ENCODE measurements around the gene SPAAR. TPM values are rescaled to one million over a fixed set of nuclear protein-coding genes. Genes with fewer than 3 reads are reported as not detected.

SPAAR gene
- total and polyA plus RNA-seq, 11 donors = 4.1 to 11.3 (median 7.0) TPM

GRCh38 chr9:35928591-35929452 lies 19.5 kb downstream of the SPAAR start:
- TF ChIP-seq CTCF (IDR thresholded peaks at IDR 0.05) (no peak), POLR2A (IDR thresholded peaks at IDR 0.05) (peak in 1 of 2 donors; percentile 19)
- Histone ChIP-seq H3K36me3 (no peaks in the 10 kb centered on the region), H3K4me3 (peak overlapping the region in 3 of 12 donors; percentile 11 to 31 (median 19)), H3K9me3 (no peaks in the 10 kb centered on the region), H3K27me3 (no peaks in the 10 kb centered on the region), H3K27ac (peak overlapping the region; percentile 19 to 69 (median 54)), H3K4me1 (peaks cover 0 to 21% (median 10%) of the 10 kb centered on the region in 12 donors)
- DNase-seq (no peak), ATAC-seq (peak; percentile 39 to 61 (median 52))
- 76 to 81% (median 78%) methylated on average over 9 of the region's 9 CpGs for WGBS, 4 donors
- intact Hi-C loops (cut with DNase I) = no loop called here

- 63 to 66% (median 64%) methylated on average over 6 of the region's 6 CpGs for WGBS, 4 donors
- peaks cover 0 to 15% (median 5%) of the 10 kb centered on the region in 12 donors for H3K4me1 ChIP-seq
- H3K27me3 ChIP-seq = no peaks in the 10 kb centered on the region
- no peak for DNase-seq
- H3K9me3 ChIP-seq = no peaks in the 10 kb centered on the region
- no peak for ATAC-seq
- no peak overlapping the region for H3K4me3 ChIP-seq
- intact Hi-C loops (cut with DNase I) = no loop called here
- H3K36me3 ChIP-seq = no peaks in the 10 kb centered on the region
- H3K27ac ChIP-seq = peak overlapping the region; percentile 19 to 69 (median 54)
- TF ChIP-seq CTCF (IDR thresholded peaks at IDR 0.05) = no peak
- no peak for TF ChIP-seq POLR2A (IDR thresholded peaks at IDR 0.05)
Measured at GRCh38 chr9:35929453-35929718, 20.1 kb downstream of the SPAAR start.

GRCh38 chr9:35930521-35930920 lies 21.2 kb downstream of the SPAAR start:
- no peak overlapping the region for H3K27ac ChIP-seq
- DNase-seq (no peak), ATAC-seq (no peak)
- H3K4me1 ChIP-seq = peaks cover 0 to 13% (median 0%) of the 10 kb centered on the region in 12 donors
- H3K4me3 ChIP-seq = no peak overlapping the region
- H3K27me3 ChIP-seq = no peaks in the 10 kb centered on the region
- no peaks in the 10 kb centered on the region for H3K36me3 ChIP-seq
- no peak for TF ChIP-seq CTCF (IDR thresholded peaks at IDR 0.05)
- no peak for TF ChIP-seq POLR2A (IDR thresholded peaks at IDR 0.05)
- intact Hi-C loops (cut with DNase I) = no loop called here
- H3K9me3 ChIP-seq = no peaks in the 10 kb centered on the region

- ATAC-seq (no peak), DNase-seq (no peak)
- intact Hi-C loops (cut with DNase I) = no loop called here
- Histone ChIP-seq H3K27ac (no peak overlapping the region), H3K36me3 (no peaks in the 10 kb centered on the region), H3K4me3 (no peak overlapping the region), H3K4me1 (peaks cover 0 to 13% (median 0%) of the 10 kb centered on the region in 12 donors), H3K27me3 (no peaks in the 10 kb centered on the region), H3K9me3 (no peaks in the 10 kb centered on the region)
- 89 to 95% (median 92%) methylated on average over 3 of the region's 3 CpGs for WGBS, 4 donors
- no peak for TF ChIP-seq CTCF (IDR thresholded peaks at IDR 0.05)
- no peak for TF ChIP-seq POLR2A (IDR thresholded peaks at IDR 0.05)
Measured at GRCh38 chr9:35930989-35931388, 21.7 kb downstream of the SPAAR start.

Measured in heart left ventricle (tissue), 16 donors.